Measurements from ENCODE around the gene HLA-E.
A peak's percentile ranks its signal among the peaks of the same experiment; 100 is the strongest.
"Not testable (repeated sequence)": the region's sequence is repeated elsewhere in the genome, so short reads cannot be mapped to it uniquely, and the experiment has no call there.

HLA-E gene

DNA sequence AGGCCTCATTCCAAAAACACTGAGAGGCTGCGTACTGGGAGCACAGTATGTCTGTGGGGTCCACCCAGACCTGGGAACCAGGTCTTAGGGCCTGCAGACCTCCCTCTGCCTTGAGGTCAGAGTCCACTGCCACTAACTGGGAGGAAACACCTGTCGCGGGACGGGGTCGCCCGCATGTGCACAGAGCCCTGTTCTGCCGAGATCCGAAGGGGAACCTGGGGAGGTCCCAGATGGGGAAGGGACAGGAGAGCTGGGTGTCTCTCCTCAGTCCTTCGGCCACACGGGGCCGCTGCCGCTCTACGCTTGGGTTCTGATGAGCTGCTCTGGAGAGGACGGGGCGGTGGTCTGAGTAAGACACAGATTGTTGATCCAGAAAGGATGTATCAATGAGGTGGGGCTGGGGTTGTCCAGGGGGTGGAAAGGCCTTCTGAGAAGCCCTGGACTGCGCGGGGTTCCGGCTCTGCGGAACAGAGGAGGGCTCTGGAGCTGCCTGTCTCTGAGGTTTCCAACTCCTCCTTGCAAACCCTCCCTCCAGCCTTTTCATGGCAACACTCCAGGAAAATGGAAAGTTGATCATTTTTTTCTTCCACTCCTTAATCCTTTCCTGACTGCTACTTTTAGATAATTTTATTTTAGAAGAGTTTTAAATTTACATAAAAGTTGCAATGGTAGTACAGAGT, 7.2 kb upstream of the HLA-E start:
- peak; percentile 93 for DNase-seq (ENCODE audit: low read depth)
- H3K27me3 ChIP-seq (replicated peaks; ENCODE audit: control insufficient read depth, insufficient read depth, low read length) = peaks cover 47% of the 10 kb centered on the region

GRCh38 chr6:30483677-30484279, 5.5 kb upstream of the HLA-E start:
- Histone ChIP-seq H3K9me3 (ENCODE audit: control insufficient read depth, low read length) (no peaks in the 10 kb centered on the region), H3K36me3 (ENCODE audit: control insufficient read depth, insufficient read depth, low read length, severe bottlenecking) (no peaks in the 10 kb centered on the region), H3K4me3 (ENCODE audit: low read length) (no peak overlapping the region), H3K9ac (ENCODE audit: low read length) (no peak overlapping the region), H3K27me3 (replicated peaks; ENCODE audit: control insufficient read depth, insufficient read depth, low read length) (peaks cover 32% of the 10 kb centered on the region), H3K4me1 (ENCODE audit: control insufficient read depth, insufficient read depth, low read length) (peaks cover 5% of the 10 kb centered on the region)
- peak; percentile 91 for DNase-seq (ENCODE audit: low read depth)

More for the DNA sequence above, 7.2 kb upstream of the HLA-E start:
- not testable (repeated sequence) for H3K4me1 ChIP-seq (ENCODE audit: control insufficient read depth, insufficient read depth, low read length); H3K9ac ChIP-seq (ENCODE audit: low read length); H3K4me3 ChIP-seq (ENCODE audit: low read length); H3K36me3 ChIP-seq (ENCODE audit: control insufficient read depth, insufficient read depth, low read length, severe bottlenecking); H3K9me3 ChIP-seq (ENCODE audit: control insufficient read depth, low read length)

GRCh38 chr6:30485236-30485635, 4.1 kb upstream of the HLA-E start:
- DNase-seq (ENCODE audit: low read depth) = no peak

GRCh38 chr6:30487926-30488325, 1.4 kb upstream of the HLA-E start:
- Histone ChIP-seq H3K27me3 (replicated peaks; ENCODE audit: control insufficient read depth, insufficient read depth, low read length) (no peaks in the 10 kb centered on the region), H3K4me1 (ENCODE audit: control insufficient read depth, insufficient read depth, low read length) (peaks cover 18% of the 10 kb centered on the region), H3K4me3 (ENCODE audit: low read length) (no peak overlapping the region), H3K36me3 (ENCODE audit: control insufficient read depth, insufficient read depth, low read length, severe bottlenecking) (peaks cover 27% of the 10 kb centered on the region), H3K9ac (ENCODE audit: low read length) (no peak overlapping the region), H3K9me3 (ENCODE audit: control insufficient read depth, low read length) (no peaks in the 10 kb centered on the region)
- no peak for DNase-seq (ENCODE audit: low read depth)

More at GRCh38 chr6:30485236-30485635, 4.1 kb upstream of the HLA-E start:
- Histone ChIP-seq H3K4me3 (ENCODE audit: low read length) (no peak overlapping the region), H3K4me1 (ENCODE audit: control insufficient read depth, insufficient read depth, low read length) (peaks cover 6% of the 10 kb centered on the region), H3K9me3 (ENCODE audit: control insufficient read depth, low read length) (no peaks in the 10 kb centered on the region), H3K9ac (ENCODE audit: low read length) (no peak overlapping the region), H3K27me3 (replicated peaks; ENCODE audit: control insufficient read depth, insufficient read depth, low read length) (peaks cover 18% of the 10 kb centered on the region), H3K36me3 (ENCODE audit: control insufficient read depth, insufficient read depth, low read length, severe bottlenecking) (peaks cover under 1% of the 10 kb centered on the region)

GRCh38 chr6:30488697-30489080, 620 bp upstream of the HLA-E start:
- H3K9ac ChIP-seq (ENCODE audit: low read length) = peak overlapping the region; percentile 96
- H3K36me3 ChIP-seq (ENCODE audit: control insufficient read depth, insufficient read depth, low read length, severe bottlenecking) = peaks cover 33% of the 10 kb centered on the region
- not testable (repeated sequence) for DNase-seq (ENCODE audit: low read depth); H3K9me3 ChIP-seq (ENCODE audit: control insufficient read depth, low read length); H3K27me3 ChIP-seq (replicated peaks; ENCODE audit: control insufficient read depth, insufficient read depth, low read length)
- H3K4me1 ChIP-seq (ENCODE audit: control insufficient read depth, insufficient read depth, low read length) = peaks cover 18% of the 10 kb centered on the region
- peak overlapping the region; percentile 96 for H3K4me3 ChIP-seq (ENCODE audit: low read length)

DNA sequence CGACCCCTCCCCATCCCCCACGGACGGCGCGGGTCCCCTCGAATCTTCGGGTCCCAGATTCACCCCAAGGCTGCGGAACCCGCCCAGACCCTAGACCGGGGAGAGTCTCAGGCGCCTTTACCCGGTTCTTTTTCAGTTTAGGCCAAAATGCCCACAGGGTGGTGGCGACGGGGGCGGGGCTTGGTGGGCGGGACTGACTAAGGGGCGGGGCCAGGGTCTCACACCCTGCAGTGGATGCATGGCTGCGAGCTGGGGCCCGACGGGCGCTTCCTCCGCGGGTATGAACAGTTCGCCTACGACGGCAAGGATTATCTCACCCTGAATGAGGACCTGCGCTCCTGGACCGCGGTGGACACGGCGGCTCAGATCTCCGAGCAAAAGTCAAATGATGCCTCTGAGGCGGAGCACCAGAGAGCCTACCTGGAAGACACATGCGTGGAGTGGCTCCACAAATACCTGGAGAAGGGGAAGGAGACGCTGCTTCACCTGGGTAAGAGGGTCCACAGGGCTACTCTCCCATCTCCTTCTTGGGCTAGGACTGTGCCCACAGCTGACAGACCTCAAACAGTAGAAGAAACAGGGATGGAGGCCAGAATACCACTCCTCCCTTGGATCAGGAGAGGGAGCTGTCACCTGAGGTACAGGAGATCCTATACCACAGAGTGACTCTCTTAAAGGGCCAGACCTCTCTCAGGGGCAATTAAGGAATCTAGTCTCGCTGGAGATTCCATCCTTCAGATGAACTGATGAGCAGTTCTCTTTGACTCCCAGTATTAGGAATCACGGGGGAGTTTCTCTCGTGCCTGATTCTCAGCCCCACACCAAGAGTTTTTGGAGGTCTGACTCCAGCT, 942 bp downstream of the HLA-E start:
- peaks cover 35% of the 10 kb centered on the region for H3K36me3 ChIP-seq (ENCODE audit: control insufficient read depth, insufficient read depth, low read length, severe bottlenecking)
- no peaks in the 10 kb centered on the region for H3K27me3 ChIP-seq (replicated peaks; ENCODE audit: control insufficient read depth, insufficient read depth, low read length)
- peak; percentile 84 for DNase-seq (ENCODE audit: low read depth)
- H3K4me3 ChIP-seq (ENCODE audit: low read length) = peak overlapping the region; percentile 96
- no peaks in the 10 kb centered on the region for H3K9me3 ChIP-seq (ENCODE audit: control insufficient read depth, low read length)
- peak overlapping the region; percentile 96 for H3K9ac ChIP-seq (ENCODE audit: low read length)
- peaks cover 18% of the 10 kb centered on the region for H3K4me1 ChIP-seq (ENCODE audit: control insufficient read depth, insufficient read depth, low read length)

DNA sequence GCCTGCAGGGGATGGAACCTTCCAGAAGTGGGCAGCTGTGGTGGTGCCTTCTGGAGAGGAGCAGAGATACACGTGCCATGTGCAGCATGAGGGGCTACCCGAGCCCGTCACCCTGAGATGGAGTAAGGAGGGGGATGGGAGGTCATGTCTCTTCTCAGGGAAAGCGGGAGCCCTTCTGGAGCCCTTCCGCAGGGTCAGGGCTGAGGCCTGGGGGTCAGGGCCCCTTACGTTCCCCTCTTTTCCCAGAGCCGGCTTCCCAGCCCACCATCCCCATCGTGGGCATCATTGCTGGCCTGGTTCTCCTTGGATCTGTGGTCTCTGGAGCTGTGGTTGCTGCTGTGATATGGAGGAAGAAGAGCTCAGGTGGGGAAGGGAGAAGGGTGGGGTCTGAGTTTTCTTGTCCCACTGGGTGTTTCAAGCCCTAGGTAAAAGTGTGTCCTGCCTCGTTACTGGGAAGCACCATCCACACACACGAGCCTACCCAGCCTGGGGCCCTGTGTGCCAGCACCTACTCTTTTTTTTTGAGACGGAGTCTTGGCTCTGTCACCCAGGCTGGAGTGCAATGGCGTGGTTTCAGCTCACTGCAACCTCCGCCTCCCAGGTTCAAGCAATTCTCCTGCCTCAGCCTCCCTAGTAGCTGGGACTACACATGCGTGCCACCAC, 2.1 kb downstream of the HLA-E start:
- H3K4me3 ChIP-seq (ENCODE audit: low read length) = peak overlapping the region; percentile 96
- H3K9me3 ChIP-seq (ENCODE audit: control insufficient read depth, low read length); DNase-seq (ENCODE audit: low read depth); H3K27me3 ChIP-seq (replicated peaks; ENCODE audit: control insufficient read depth, insufficient read depth, low read length): not testable (repeated sequence)
- H3K4me1 ChIP-seq (ENCODE audit: control insufficient read depth, insufficient read depth, low read length) = peaks cover 21% of the 10 kb centered on the region
- H3K36me3 ChIP-seq (ENCODE audit: control insufficient read depth, insufficient read depth, low read length, severe bottlenecking) = peaks cover 35% of the 10 kb centered on the region
- peak overlapping the region; percentile 96 for H3K9ac ChIP-seq (ENCODE audit: low read length)

GRCh38 chr6:30491991-30492952, 3.0 kb downstream of the HLA-E start:
- H3K9ac ChIP-seq (ENCODE audit: low read length) = no peak overlapping the region

DNA sequence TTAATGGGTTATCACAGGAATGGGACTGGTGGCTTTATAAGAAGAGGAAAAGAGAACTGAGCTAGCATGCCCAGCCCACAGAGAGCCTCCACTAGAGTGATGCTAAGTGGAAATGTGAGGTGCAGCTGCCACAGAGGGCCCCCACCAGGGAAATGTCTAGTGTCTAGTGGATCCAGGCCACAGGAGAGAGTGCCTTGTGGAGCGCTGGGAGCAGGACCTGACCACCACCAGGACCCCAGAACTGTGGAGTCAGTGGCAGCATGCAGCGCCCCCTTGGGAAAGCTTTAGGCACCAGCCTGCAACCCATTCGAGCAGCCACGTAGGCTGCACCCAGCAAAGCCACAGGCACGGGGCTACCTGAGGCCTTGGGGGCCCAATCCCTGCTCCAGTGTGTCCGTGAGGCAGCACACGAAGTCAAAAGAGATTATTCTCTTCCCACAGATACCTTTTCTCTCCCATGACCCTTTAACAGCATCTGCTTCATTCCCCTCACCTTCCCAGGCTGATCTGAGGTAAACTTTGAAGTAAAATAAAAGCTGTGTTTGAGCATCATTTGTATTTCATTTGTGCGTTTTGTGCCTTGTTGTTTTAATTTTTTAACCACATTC, 4.4 kb downstream of the HLA-E start:
- Histone ChIP-seq H3K4me3 (ENCODE audit: low read length) (no peak overlapping the region), H3K9ac (ENCODE audit: low read length) (no peak overlapping the region), H3K36me3 (ENCODE audit: control insufficient read depth, insufficient read depth, low read length, severe bottlenecking) (peaks cover 35% of the 10 kb centered on the region), H3K9me3 (ENCODE audit: control insufficient read depth, low read length) (no peaks in the 10 kb centered on the region), H3K4me1 (ENCODE audit: control insufficient read depth, insufficient read depth, low read length) (peaks cover 25% of the 10 kb centered on the region), H3K27me3 (replicated peaks; ENCODE audit: control insufficient read depth, insufficient read depth, low read length) (no peaks in the 10 kb centered on the region)
- DNase-seq (ENCODE audit: low read depth) = no peak

More at GRCh38 chr6:30491991-30492952, 3.0 kb downstream of the HLA-E start:
- Histone ChIP-seq H3K4me1 (ENCODE audit: control insufficient read depth, insufficient read depth, low read length) (peaks cover 25% of the 10 kb centered on the region), H3K4me3 (ENCODE audit: low read length) (no peak overlapping the region), H3K36me3 (ENCODE audit: control insufficient read depth, insufficient read depth, low read length, severe bottlenecking) (peaks cover 35% of the 10 kb centered on the region), H3K9me3 (ENCODE audit: control insufficient read depth, low read length) (no peaks in the 10 kb centered on the region), H3K27me3 (replicated peaks; ENCODE audit: control insufficient read depth, insufficient read depth, low read length) (no peaks in the 10 kb centered on the region)
- DNase-seq (ENCODE audit: low read depth) = no peak

- peaks cover 25% of the 10 kb centered on the region for H3K4me1 ChIP-seq (ENCODE audit: control insufficient read depth, insufficient read depth, low read length)
Measured at GRCh38 chr6:30494291-30494861, 5.1 kb downstream of the HLA-E start.

More at GRCh38 chr6:30494291-30494861, 5.1 kb downstream of the HLA-E start:
- Histone ChIP-seq H3K36me3 (ENCODE audit: control insufficient read depth, insufficient read depth, low read length, severe bottlenecking) (peaks cover 35% of the 10 kb centered on the region), H3K4me3 (ENCODE audit: low read length) (no peak overlapping the region), H3K9me3 (ENCODE audit: control insufficient read depth, low read length) (no peaks in the 10 kb centered on the region), H3K9ac (ENCODE audit: low read length) (no peak overlapping the region), H3K27me3 (replicated peaks; ENCODE audit: control insufficient read depth, insufficient read depth, low read length) (no peaks in the 10 kb centered on the region)
- no peak for DNase-seq (ENCODE audit: low read depth)
